HepG2 (cell line): ENCODE data around the gene OR1F1. TPM values are rescaled to one million over a fixed set of nuclear protein-coding genes. Genes with fewer than 3 reads are reported as not detected.
A peak's percentile ranks its signal among the peaks of the same experiment; 100 is the strongest.

ENCODE experiments used
- BRCA1 ChIP-seq: sonication (generic); formaldehyde crosslinking; IDR thresholded peaks from 2 replicates; pipeline ENCODE4 v1.4.0; 2020; ENCODE audit warnings: missing genetic modification reagents
- FOXK1 ChIP-seq: sonication (generic); formaldehyde crosslinking; IDR thresholded peaks from 2 replicates; pipeline ENCODE4 v1.4.0; 2020; ENCODE audit warnings: low read depth, missing genetic modification reagents, borderline replicate concordance
- MAF1 ChIP-seq: sonication (generic); formaldehyde crosslinking; IDR thresholded peaks from 2 replicates; pipeline ENCODE4 v1.5.0; 2020; ENCODE audit warnings: missing genetic modification reagents, borderline replicate concordance
- MAZ ChIP-seq, 2 experiments: sonication (generic) in 1 of 2; formaldehyde crosslinking in 1 of 2; IDR thresholded peaks; 2 replicates each; pipeline versions ENCODE4 v1.5.0 to v1.6.1; 2012 to 2020; ENCODE audit warnings: low read depth in 2 of 2, mild to moderate bottlenecking in 2 of 2, borderline replicate concordance in 1 of 2, improper control_type of control experiment in 1 of 2, low read length in 1 of 2, missing genetic modification reagents in 1 of 2, moderate library complexity in 1 of 2
- NAIF1 ChIP-seq: sonication (generic); formaldehyde crosslinking; IDR thresholded peaks from 2 replicates; pipeline ENCODE4 v1.5.0; 2020; ENCODE audit warnings: mild to moderate bottlenecking, missing genetic modification reagents, borderline replicate concordance
- PCBP2 ChIP-seq: fragments of 200-400 bp; formaldehyde crosslinking; optimal IDR thresholded peaks from 2 replicates; pipeline ENCODE3; 2018; ENCODE audit warnings: low read length, low read depth; ENCODE audit not compliant: poor library complexity, severe bottlenecking
- RFX1 ChIP-seq: fragments of 450-650 bp; IDR thresholded peaks from 2 replicates; pipeline ENCODE4 v1.6.1; 2017
- ZBTB1 ChIP-seq: sonication (generic); formaldehyde crosslinking; IDR thresholded peaks from 2 replicates; pipeline ENCODE4 v1.4.0; 2020; ENCODE audit warnings: missing genetic modification reagents, borderline replicate concordance
- ZC3H4 ChIP-seq: sonication (generic); formaldehyde crosslinking; IDR thresholded peaks from 2 replicates; pipeline ENCODE4 v1.4.0; 2020; ENCODE audit warnings: missing genetic modification reagents, borderline replicate concordance
- ZFP36L1 ChIP-seq: sonication (generic); formaldehyde crosslinking; IDR thresholded peaks from 2 replicates; pipeline ENCODE4 v1.8.0; 2022; ENCODE audit warnings: mild to moderate bottlenecking, missing genetic modification reagents, moderate library complexity
- ZFP82 ChIP-seq: sonication (generic); formaldehyde crosslinking; IDR thresholded peaks from 2 replicates; pipeline ENCODE4 v1.5.1; 2020; ENCODE audit warnings: mild to moderate bottlenecking, missing genetic modification reagents, borderline replicate concordance
- polyA plus RNA-seq, 8 experiments: library from polyadenylated mRNA; depleted of rRNA in 3 of 8; stranded (reverse) in 7 of 8; unstranded in 1 of 8; fragments of >200 nt; fragmentation: Illumina TruSeq in 4 of 8; extraction: Trizol in 4 of 8; gene quantifications; 2 replicates each; pipeline versions ENCODE4 v1.2.1 to v1.2.3, GENCODE V29; 2011 to 2016; ENCODE audit warnings: low read depth in 4 of 8, missing spikeins in 1 of 8, mixed read lengths in 1 of 8; ENCODE audit not compliant: insufficient read depth in 1 of 8
- total RNA-seq, 5 experiments: library from RNA; depleted of rRNA; stranded (reverse); fragments of >200 nt; fragmentation: Illumina TruSeq; extraction: Trizol; gene quantifications; 2 replicates each; pipeline ENCODE4 v1.2.3, GENCODE V29; 2016; ENCODE audit warnings: low read depth in 1 of 5
- TF ChIP-seq, protein P1 (sequence below): sonication (generic); formaldehyde crosslinking; IDR thresholded peaks from 2 replicates; pipeline ENCODE4 v1.4.0; 2020; ENCODE audit warnings: missing genetic modification reagents, borderline replicate concordance
- TF ChIP-seq, protein P2 (sequence below): sonication (generic); formaldehyde crosslinking; IDR thresholded peaks from 2 replicates; pipeline ENCODE4 v1.4.0; 2020; ENCODE audit warnings: missing genetic modification reagents, borderline replicate concordance
- TF ChIP-seq, protein P3 (sequence below): sonication (generic); formaldehyde crosslinking; IDR thresholded peaks from 2 replicates; pipeline ENCODE4 v1.4.0; 2020; ENCODE audit warnings: missing genetic modification reagents
- TF ChIP-seq, protein P4 (sequence below): sonication (generic); formaldehyde crosslinking; IDR thresholded peaks from 2 replicates; pipeline ENCODE4 v1.4.0; 2020; ENCODE audit warnings: missing genetic modification reagents

OR1F1 gene
- total and polyA plus RNA-seq, 2 of the 13 experiments (the other 11 are each of a cell fraction or from before 2014, with no cell fraction given), result 0.90 TPM; not detected in 1

DNA sequence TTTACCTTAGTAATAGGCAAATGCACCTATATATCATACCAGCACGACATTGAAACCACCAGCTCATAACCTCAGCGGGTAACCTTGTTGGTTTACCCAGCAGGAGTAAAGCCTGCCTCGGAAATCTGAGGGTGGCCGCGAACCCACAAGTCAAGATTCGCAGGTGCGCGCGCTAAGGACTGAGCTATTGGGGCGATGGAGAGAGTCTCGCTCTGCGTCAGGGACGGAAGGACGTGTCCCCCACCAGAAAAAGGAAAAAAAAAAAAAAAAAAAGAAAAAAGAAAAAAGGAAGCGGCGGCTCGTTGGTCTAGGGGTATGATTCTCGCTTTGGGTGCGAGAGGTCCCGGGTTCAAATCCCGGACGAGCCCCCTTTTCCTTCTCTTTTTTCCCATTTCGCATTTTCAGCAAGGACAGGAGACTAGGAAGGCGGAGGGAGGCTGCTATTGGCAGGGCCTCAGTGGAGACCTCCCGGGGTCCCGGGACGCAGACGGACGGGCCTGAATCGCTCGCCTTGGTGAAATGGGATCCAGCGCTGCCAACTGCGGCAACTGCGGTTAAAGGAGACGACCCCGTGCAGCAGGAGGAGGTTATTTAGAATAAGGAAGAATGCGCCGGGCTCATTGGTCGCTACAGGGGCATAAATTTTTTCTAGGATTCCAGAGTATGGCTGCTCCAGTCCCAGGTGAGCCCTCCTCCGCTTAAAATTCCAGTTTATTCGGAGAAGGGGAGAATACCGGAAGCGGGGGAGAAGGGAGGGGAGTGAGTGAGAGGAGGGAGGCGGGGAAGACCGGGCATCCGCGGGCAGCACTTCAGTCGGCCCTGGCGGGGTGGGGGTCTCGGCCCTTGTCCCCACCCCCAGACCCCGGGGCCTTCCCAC lies at the start of gene OR1F1 (continued):
- TF ChIP-seq, protein P1, sequence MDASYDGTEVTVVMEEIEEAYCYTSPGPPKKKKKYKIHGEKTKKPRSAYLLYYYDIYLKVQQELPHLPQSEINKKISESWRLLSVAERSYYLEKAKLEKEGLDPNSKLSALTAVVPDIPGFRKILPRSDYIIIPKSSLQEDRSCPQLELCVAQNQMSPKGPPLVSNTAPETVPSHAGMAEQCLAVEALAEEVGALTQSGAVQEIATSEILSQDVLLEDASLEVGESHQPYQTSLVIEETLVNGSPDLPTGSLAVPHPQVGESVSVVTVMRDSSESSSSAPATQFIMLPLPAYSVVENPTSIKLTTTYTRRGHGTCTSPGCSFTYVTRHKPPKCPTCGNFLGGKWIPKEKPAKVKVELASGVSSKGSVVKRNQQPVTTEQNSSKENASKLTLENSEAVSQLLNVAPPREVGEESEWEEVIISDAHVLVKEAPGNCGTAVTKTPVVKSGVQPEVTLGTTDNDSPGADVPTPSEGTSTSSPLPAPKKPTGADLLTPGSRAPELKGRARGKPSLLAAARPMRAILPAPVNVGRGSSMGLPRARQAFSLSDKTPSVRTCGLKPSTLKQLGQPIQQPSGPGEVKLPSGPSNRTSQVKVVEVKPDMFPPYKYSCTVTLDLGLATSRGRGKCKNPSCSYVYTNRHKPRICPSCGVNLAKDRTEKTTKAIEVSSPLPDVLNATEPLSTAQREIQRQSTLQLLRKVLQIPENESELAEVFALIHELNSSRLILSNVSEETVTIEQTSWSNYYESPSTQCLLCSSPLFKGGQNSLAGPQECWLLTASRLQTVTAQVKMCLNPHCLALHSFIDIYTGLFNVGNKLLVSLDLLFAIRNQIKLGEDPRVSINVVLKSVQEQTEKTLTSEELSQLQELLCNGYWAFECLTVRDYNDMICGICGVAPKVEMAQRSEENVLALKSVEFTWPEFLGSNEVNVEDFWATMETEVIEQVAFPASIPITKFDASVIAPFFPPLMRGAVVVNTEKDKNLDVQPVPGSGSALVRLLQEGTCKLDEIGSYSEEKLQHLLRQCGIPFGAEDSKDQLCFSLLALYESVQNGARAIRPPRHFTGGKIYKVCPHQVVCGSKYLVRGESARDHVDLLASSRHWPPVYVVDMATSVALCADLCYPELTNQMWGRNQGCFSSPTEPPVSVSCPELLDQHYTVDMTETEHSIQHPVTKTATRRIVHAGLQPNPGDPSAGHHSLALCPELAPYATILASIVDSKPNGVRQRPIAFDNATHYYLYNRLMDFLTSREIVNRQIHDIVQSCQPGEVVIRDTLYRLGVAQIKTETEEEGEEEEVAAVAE (CRISPR knock-in tag), result no peak
- no peak for TF ChIP-seq PCBP2
- TF ChIP-seq, protein P2, sequence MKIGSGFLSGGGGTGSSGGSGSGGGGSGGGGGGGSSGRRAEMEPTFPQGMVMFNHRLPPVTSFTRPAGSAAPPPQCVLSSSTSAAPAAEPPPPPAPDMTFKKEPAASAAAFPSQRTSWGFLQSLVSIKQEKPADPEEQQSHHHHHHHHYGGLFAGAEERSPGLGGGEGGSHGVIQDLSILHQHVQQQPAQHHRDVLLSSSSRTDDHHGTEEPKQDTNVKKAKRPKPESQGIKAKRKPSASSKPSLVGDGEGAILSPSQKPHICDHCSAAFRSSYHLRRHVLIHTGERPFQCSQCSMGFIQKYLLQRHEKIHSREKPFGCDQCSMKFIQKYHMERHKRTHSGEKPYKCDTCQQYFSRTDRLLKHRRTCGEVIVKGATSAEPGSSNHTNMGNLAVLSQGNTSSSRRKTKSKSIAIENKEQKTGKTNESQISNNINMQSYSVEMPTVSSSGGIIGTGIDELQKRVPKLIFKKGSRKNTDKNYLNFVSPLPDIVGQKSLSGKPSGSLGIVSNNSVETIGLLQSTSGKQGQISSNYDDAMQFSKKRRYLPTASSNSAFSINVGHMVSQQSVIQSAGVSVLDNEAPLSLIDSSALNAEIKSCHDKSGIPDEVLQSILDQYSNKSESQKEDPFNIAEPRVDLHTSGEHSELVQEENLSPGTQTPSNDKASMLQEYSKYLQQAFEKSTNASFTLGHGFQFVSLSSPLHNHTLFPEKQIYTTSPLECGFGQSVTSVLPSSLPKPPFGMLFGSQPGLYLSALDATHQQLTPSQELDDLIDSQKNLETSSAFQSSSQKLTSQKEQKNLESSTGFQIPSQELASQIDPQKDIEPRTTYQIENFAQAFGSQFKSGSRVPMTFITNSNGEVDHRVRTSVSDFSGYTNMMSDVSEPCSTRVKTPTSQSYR (CRISPR knock-in tag), result no peak
- no peak for TF ChIP-seq ZBTB1
- TF ChIP-seq ZC3H4 (CRISPR knock-in tag), result no peak
- TF ChIP-seq, protein P3, sequence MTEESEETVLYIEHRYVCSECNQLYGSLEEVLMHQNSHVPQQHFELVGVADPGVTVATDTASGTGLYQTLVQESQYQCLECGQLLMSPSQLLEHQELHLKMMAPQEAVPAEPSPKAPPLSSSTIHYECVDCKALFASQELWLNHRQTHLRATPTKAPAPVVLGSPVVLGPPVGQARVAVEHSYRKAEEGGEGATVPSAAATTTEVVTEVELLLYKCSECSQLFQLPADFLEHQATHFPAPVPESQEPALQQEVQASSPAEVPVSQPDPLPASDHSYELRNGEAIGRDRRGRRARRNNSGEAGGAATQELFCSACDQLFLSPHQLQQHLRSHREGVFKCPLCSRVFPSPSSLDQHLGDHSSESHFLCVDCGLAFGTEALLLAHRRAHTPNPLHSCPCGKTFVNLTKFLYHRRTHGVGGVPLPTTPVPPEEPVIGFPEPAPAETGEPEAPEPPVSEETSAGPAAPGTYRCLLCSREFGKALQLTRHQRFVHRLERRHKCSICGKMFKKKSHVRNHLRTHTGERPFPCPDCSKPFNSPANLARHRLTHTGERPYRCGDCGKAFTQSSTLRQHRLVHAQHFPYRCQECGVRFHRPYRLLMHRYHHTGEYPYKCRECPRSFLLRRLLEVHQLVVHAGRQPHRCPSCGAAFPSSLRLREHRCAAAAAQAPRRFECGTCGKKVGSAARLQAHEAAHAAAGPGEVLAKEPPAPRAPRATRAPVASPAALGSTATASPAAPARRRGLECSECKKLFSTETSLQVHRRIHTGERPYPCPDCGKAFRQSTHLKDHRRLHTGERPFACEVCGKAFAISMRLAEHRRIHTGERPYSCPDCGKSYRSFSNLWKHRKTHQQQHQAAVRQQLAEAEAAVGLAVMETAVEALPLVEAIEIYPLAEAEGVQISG, result peak; percentile 18; the same call in 1 of the 2 replicates
- no peak for TF ChIP-seq FOXK1 (CRISPR knock-in tag)
- no peak for TF ChIP-seq ZFP82
- no peak for TF ChIP-seq MAZ (IDR thresholded peaks at IDR 0.05; ENCODE audit: borderline replicate concordance, low read depth, low read length)
- TF ChIP-seq MAZ (CRISPR knock-in tag; IDR thresholded peaks at IDR 0.05; ENCODE audit: low read depth), result no peak
- no peak for TF ChIP-seq ZFP36L1 (CRISPR knock-in tag)
- TF ChIP-seq RFX1, result no peak
- no peak for TF ChIP-seq NAIF1 (CRISPR knock-in tag)
- TF ChIP-seq, protein P4, sequence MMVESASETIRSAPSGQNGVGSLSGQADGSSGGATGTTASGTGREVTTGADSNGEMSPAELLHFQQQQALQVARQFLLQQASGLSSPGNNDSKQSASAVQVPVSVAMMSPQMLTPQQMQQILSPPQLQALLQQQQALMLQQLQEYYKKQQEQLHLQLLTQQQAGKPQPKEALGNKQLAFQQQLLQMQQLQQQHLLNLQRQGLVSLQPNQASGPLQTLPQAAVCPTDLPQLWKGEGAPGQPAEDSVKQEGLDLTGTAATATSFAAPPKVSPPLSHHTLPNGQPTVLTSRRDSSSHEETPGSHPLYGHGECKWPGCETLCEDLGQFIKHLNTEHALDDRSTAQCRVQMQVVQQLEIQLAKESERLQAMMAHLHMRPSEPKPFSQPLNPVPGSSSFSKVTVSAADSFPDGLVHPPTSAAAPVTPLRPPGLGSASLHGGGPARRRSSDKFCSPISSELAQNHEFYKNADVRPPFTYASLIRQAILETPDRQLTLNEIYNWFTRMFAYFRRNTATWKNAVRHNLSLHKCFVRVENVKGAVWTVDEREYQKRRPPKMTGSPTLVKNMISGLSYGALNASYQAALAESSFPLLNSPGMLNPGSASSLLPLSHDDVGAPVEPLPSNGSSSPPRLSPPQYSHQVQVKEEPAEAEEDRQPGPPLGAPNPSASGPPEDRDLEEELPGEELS (CRISPR knock-in tag), result 0 out of 2 replicates have a peak, but pooled peaks have one; percentile 26
- peak; percentile 66; the same call in 1 of the 2 replicates for TF ChIP-seq MAF1 (CRISPR knock-in tag)
- peak; percentile 55; the same call in 1 of the 2 replicates for TF ChIP-seq BRCA1 (CRISPR knock-in tag)
